Duodenal mucosa (tissue), 2 donors: ENCODE measurements around the gene UBE2B.
"Not testable (repeated sequence)": the region's sequence is repeated elsewhere in the genome, so short reads cannot be mapped to it uniquely, and the experiment has no call there.

ENCODE experiments used
- H3K27ac ChIP-seq: one replicate; pipeline ENCODE4 v1.7.0; 2013; ENCODE audit warnings: low read depth, low read length
- H3K27me3 ChIP-seq, 2 donors: one replicate each; pipeline ENCODE4 v1.7.0; 2013; ENCODE audit warnings: low read length in 2 of 2, control low read depth in 1 of 2; ENCODE audit not compliant: insufficient read depth in 2 of 2, control insufficient read depth in 1 of 2
- H3K36me3 ChIP-seq, 2 donors: one replicate each; pipeline ENCODE4 v1.7.0; 2013; ENCODE audit warnings: low read length in 2 of 2, control low read depth in 1 of 2; ENCODE audit not compliant: insufficient read depth in 2 of 2, control insufficient read depth in 1 of 2
- H3K4me1 ChIP-seq, 2 donors: one replicate each; pipeline ENCODE4 v1.7.0; 2013; ENCODE audit warnings: low read length in 2 of 2, control low read depth in 1 of 2; ENCODE audit not compliant: insufficient read depth in 2 of 2, control insufficient read depth in 1 of 2
- H3K4me3 ChIP-seq, 2 donors: one replicate each; pipeline ENCODE4 v1.7.0; 2013; ENCODE audit warnings: low read length in 2 of 2, low read depth in 1 of 2
- H3K9ac ChIP-seq, 2 donors: one replicate each; pipeline ENCODE4 v1.7.0; 2013; ENCODE audit warnings: low read length in 2 of 2, low read depth in 1 of 2
- H3K9me3 ChIP-seq, 2 donors: one replicate each; pipeline ENCODE4 v1.7.0; 2013; ENCODE audit warnings: low read length in 2 of 2, control low read depth in 1 of 2; ENCODE audit not compliant: control insufficient read depth in 1 of 2

UBE2B gene

GRCh38 chr5:134417707-134418106, 46.3 kb downstream of the UBE2B start:
- Histone ChIP-seq H3K27ac (no peak overlapping the region), H3K4me1 (peaks cover 25 to 29% of the 10 kb centered on the region in 2 donors), H3K4me3 (no peak overlapping the region), H3K9ac (no peak overlapping the region), H3K9me3 (no peaks in the 10 kb centered on the region), H3K27me3 (no peaks in the 10 kb centered on the region), H3K36me3 (no peaks in the 10 kb centered on the region)

DNA sequence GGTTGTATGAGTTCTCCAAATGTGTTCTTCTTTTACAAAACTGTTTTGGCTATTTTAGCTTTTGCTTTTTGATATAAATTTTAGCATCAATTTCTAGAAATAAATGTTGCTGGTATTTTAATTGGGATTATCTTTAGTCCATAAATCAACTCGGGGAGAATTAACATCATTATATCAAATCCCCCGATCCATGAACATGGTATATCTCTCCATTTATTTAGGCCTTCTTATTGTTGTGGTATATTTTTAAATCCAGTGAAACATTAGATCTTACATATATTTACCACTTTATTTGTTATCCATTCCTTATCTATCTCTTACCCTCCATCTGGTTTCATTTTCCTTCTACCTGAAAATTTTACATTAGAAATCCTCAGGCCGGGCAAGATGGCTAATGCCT, 47.6 kb downstream of the UBE2B start:
- H3K4me1 ChIP-seq, result peaks cover 20 to 27% of the 10 kb centered on the region in 2 donors
- no peak overlapping the region for H3K4me3 ChIP-seq
- H3K27me3 ChIP-seq, result no peaks in the 10 kb centered on the region
- no peak overlapping the region for H3K9ac ChIP-seq
- H3K36me3 ChIP-seq, result no peaks in the 10 kb centered on the region
- no peaks in the 10 kb centered on the region for H3K9me3 ChIP-seq
- no peak overlapping the region for H3K27ac ChIP-seq

DNA sequence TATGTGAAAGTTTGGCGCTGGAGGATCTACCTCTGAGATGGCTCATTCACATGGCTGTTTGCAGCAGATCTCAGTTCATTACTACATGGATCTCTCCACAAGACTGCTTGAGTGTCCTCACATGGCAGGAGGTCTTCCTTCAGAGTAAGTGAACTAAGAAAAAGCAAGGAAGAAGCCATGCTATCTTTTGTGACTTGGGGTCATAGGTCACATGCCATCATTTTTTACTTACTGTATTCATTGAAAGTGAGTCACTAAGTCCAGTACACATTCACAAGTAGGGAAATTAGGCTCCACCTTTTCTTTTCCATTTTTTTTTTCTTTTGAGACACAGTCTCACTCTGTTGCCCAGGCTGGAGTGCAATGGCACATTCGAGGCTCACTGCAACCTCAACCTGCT, 49.0 kb downstream of the UBE2B start:
- H3K27ac ChIP-seq, result no peak overlapping the region
- no peak overlapping the region for H3K9ac ChIP-seq
- H3K36me3 ChIP-seq, result no peaks in the 10 kb centered on the region
- no peak overlapping the region for H3K4me3 ChIP-seq
- no peaks in the 10 kb centered on the region for H3K9me3 ChIP-seq
- no peaks in the 10 kb centered on the region for H3K27me3 ChIP-seq
- H3K4me1 ChIP-seq, result peaks cover 16% of the 10 kb centered on the region in 2 donors

DNA sequence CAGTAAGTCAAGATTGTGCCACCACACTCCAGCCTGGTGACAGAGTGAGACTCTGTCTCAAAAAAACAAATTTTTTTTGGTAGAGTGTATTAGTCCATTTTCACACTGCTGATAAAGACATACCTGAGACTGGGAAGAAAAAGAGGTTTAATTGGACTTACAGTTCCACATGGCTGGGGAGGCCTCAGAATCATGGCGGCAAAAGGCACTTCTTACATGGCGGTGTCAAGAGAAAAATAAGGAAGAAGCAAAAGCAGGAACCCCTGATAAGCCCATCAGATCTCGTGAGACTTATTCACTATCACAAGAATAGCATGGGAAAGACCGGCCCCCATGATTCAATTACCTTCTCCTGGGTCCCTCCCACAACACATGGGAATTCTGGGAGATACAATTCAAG, 49.7 kb downstream of the UBE2B start:
- H3K9ac ChIP-seq, H3K36me3 ChIP-seq, H3K27ac ChIP-seq: not testable (repeated sequence)

GRCh38 chr5:134422791-134423365, 51.5 kb downstream of the UBE2B start:
- Histone ChIP-seq H3K4me3 (no peak overlapping the region), H3K27ac (no peak overlapping the region), H3K9me3 (no peaks in the 10 kb centered on the region), H3K9ac (no peak overlapping the region), H3K36me3 (no peaks in the 10 kb centered on the region), H3K4me1 (peaks cover 0 to 5% of the 10 kb centered on the region in 2 donors), H3K27me3 (no peaks in the 10 kb centered on the region)

More for the DNA sequence above, 49.7 kb downstream of the UBE2B start:
- H3K9me3 ChIP-seq, H3K27me3 ChIP-seq, H3K4me3 ChIP-seq: not testable (repeated sequence)
- peaks cover 9 to 12% of the 10 kb centered on the region in 2 donors for H3K4me1 ChIP-seq

DNA sequence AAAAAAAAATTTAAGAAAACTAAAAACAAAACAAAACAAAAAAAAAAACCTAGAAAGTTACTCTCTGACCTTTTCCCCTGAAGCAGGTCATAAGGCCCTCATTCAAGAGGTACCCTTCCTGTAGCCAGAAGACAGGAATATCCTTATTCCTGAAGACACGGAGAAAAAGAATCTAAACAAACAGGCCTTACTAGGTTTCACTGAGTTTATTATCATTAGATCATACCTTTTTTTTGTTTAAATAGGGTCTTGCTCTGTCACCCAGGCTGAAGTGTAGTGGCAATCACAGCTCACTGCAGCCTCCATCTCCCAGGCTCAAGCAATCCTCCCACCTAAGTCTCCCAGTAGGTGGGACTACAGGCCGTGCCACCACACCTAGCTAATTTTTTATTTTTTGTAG, 52.0 kb downstream of the UBE2B start:
- Histone ChIP-seq H3K9me3 (no peaks in the 10 kb centered on the region), H3K9ac (no peak overlapping the region), H3K4me1 (peaks cover 0 to 5% of the 10 kb centered on the region in 2 donors), H3K27me3 (no peaks in the 10 kb centered on the region), H3K36me3 (no peaks in the 10 kb centered on the region), H3K4me3 (no peak overlapping the region), H3K27ac (no peak overlapping the region)

GRCh38 chr5:134426361-134426760, 55.0 kb downstream of the UBE2B start:
- Histone ChIP-seq H3K4me3 (no peak overlapping the region), H3K36me3 (no peaks in the 10 kb centered on the region), H3K4me1 (no peaks in the 10 kb centered on the region), H3K9me3 (no peaks in the 10 kb centered on the region), H3K9ac (no peak overlapping the region), H3K27me3 (no peaks in the 10 kb centered on the region), H3K27ac (no peak overlapping the region)

DNA sequence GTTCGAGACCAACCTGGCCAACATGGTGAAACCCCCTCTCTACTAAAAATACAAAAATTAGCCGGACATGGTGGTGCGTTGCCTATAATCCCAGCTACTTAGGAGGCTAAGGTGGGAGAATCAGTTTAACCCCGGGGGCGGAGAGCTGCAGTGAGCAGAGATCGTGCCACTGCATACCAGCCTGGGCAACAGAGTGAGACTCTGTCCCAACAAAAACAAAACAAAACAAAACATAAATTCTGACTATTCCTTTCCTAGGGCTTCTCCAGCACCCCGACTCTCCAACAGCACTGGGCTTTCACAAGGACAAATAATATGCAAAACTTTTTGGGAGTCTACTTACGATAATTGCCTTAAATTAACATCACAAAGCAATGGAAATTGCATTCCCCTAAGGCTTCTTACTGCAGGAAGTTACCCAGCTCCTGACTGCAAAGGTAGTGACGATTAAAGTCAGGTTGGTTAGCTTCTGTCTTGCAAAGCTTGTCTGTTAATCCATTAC, 56.2 kb downstream of the UBE2B start:
- H3K27me3 ChIP-seq, result no peaks in the 10 kb centered on the region
- H3K9me3 ChIP-seq, result no peaks in the 10 kb centered on the region
- H3K27ac ChIP-seq, result no peak overlapping the region
- H3K36me3 ChIP-seq, result no peaks in the 10 kb centered on the region
- peaks cover 2 to 3% of the 10 kb centered on the region in 2 donors for H3K4me1 ChIP-seq
- no peak overlapping the region for H3K4me3 ChIP-seq
- no peak overlapping the region for H3K9ac ChIP-seq

- H3K4me3 ChIP-seq, result no peak overlapping the region
- no peaks in the 10 kb centered on the region for H3K36me3 ChIP-seq
- peaks cover 6 to 10% of the 10 kb centered on the region in 2 donors for H3K4me1 ChIP-seq
- H3K9ac ChIP-seq, result no peak overlapping the region
- no peaks in the 10 kb centered on the region for H3K9me3 ChIP-seq
- no peaks in the 10 kb centered on the region for H3K27me3 ChIP-seq
- H3K27ac ChIP-seq, result no peak overlapping the region
Observed at GRCh38 chr5:134430001-134430569, 58.7 kb downstream of the UBE2B start.

- Histone ChIP-seq H3K27me3 (no peaks in the 10 kb centered on the region), H3K9ac (no peak overlapping the region), H3K4me1 (peaks cover 24 to 27% of the 10 kb centered on the region in 2 donors), H3K27ac (no peak overlapping the region), H3K9me3 (no peaks in the 10 kb centered on the region), H3K36me3 (no peaks in the 10 kb centered on the region), H3K4me3 (no peak overlapping the region)
Observed at GRCh38 chr5:134432174-134432573, 60.8 kb downstream of the UBE2B start.
